HG02973 (cell line): ENCODE data around the gene OGA.
"Not testable (repeated sequence)": the region's sequence is repeated elsewhere in the genome, so short reads cannot be mapped to it uniquely, and the experiment has no call there.

ENCODE experiments used
- ATAC-seq: cut with Tn5 transposase; IDR thresholded peaks from one replicate; pipeline ENCODE4 v1.9.1; 2021; ENCODE audit warnings: moderate library complexity; ENCODE audit not compliant: unreplicated experiment

Gene OGA

DNA sequence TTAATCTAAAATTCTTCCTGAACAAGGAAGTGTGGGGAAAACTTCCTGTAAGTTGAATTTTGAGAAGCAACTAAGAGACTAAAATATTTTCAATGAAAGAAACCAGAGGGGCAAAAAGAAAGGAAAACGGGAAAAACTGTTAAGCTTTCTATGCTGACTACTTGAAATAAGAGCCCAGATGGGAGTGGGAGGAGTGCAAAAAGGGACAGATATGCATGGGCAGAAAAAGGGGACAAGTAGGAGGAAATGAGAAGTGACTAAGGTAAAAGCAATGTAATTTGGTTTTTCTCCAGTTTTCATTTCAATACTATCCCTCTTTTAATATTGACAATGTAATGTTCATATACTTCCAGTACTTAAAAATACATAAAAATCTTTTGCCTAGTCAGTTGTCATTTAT is 11.1 kb downstream of the OGA start:
- no peak for ATAC-seq

GRCh38 chr10:101803511-101803910 is 14.7 kb downstream of the OGA start:
- ATAC-seq = no peak

DNA sequence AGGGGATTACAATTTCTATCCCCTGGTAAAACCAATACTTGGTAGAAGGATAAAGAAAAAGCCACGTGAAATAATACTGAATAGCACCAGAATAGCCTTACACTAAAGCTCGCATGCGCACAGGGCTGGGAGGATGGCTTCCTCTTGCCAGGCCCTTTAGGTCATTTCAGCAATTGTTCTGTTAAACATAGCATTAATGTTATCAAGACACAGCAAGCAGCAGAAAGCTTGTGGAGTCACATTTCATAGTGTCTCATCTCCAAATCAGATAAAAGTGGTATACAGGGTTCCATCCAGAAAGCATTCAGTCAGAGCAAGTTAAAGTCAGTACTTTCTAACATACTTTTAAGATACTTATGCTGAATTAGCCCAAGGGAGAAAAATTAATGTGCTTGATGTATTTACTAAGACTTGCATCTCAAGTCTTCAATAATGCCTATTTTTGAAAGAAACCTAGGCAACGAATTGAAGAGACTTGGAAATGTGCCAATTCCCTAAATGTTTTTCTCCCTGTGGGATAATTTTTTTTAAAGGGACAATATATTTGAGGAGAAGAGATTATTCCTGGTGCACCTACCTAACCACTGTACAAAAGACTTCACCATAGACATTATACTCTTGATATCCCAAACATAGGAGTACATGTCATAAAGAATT is 20.7 kb downstream of the OGA start:
- ATAC-seq = no peak

- ATAC-seq = no peak
Measured at GRCh38 chr10:101793526-101793925, 24.7 kb downstream of the OGA start.

- no peak for ATAC-seq
Measured at GRCh38 chr10:101789686-101790085, 28.6 kb downstream of the OGA start.

- not testable (repeated sequence) for ATAC-seq
Measured at GRCh38 chr10:101789231-101789630, 29.0 kb downstream of the OGA start.

- no peak for ATAC-seq
Measured at GRCh38 chr10:101785801-101786200, 32.4 kb downstream of the OGA start.

DNA sequence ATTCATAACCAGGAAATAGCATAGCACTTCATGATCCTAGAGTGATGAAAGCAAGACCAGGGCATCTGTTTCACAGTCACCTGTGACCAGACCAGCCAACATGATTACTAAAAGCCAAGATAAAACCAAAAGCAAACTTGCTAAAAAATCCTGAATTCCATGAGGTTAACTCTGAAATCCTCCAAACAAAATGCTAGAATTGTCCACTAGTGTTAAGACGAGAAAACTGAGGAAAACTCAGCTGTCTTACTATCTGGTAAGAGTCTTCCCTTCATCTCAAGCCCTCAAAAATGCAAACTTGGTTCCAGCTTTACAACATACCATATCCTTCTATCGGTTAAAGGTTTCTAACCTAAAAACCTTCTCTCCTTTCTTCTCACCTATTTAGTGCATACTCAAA is 33.7 kb downstream of the OGA start:
- no peak for ATAC-seq

DNA sequence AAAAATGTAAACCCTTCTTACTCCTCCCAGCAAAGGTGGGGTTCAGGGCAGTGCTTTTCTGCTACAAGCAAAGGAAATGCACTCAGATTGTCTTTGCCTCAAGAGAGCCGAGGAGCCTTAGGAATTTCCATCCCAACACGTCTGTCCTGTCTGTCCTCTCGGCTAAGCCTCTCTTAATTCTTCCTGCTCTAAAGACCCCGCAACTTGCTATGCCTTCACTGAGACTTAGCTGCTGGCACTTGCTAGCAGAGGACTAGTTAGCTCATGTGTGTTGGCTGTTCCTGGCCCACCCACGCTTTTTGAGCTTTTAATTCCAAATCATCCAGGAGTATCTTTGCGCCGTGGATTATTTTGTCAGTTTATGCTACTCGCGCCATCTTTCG is 34.5 kb downstream of the OGA start:
- no peak for ATAC-seq

GRCh38 chr10:101782811-101783735 is 35.2 kb downstream of the OGA start, which contains the start of gene NPM3:
Gene NPM3 (minus strand): TSS chr10:101783446. CDS start chr10:101783390, 56 bp downstream.
- ATAC-seq = peak; percentile 54

DNA sequence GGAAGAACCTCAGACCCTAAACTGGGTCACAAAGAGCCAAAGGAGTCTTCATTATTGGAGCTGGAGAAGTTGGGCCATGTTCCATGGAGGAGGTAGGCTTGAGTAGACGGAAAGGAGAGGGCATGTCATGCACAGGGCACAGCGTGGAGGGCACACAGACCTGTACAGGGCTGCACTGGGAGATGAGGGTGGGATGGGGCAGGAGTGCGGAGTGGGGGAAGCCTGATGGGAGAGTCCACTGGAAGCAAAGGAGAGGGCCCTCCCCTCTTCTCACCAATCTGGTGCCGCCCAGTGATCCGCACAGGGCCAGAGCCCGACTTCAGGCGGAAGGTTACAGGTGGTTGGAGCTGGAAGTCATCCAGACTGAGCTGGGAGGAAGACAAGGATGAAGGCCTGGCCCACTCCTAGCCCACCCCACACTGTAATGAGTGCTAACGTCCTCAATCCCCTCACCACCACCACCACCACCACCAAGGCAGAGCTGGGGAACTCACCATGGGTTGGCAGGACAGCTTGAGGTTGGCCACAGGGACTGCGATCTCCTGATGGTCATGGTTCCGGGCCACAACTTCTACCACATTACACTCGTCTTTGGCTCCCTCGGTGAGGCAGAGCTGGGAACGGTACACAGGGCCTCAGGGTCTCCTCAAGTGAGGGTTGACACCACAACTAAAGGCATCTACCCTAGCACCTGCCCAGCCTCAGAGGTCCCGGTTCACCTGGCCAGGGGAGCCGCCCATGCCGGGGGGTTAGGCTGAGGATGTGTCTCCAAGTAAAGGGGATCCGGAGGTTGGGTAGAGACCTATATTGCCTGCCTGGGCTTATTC is 36.0 kb downstream of the OGA start:
- no peak for ATAC-seq

- ATAC-seq = no peak
Measured at GRCh38 chr10:101781655-101781983, 36.6 kb downstream of the OGA start.

DNA sequence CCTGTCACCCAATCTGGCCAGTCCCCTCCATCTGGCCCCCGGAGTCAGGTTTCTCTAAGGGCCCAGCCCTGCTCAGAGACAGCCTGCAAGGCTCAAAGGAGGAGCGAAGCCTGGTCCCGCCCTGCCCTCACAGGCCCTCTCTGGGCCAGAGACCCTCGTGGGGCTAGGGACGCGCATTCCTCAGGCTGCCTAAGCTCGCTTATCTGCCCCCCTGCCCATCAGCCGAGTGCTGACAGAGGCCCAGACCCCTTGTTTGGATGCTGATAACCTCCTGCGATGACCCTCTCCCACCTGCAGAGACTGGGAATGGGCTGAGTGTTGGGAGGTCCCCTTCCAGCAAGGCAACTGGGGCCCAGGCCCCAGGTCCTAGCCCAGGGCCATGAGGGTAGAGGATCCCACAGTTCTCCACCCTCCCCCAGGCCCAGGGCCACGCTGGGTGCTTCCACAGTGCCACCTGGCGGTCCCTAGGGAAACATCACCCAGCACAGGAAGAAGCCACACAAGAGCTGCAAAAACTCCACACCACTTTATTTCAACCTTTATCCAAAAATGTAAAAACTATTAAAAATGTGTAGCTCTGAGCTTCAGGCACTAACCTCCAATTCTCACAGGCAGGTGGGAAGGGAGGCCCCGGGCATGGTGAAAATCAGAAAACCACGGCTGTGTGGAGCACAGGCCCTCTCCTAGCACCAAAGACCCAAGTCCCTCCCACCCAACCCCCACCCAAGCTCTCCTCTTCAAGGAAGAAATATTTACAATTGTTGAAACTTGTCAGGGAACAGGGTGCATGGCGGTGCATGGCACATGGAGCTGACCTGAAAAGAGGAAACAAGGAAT is 37.2 kb downstream of the OGA start:
- ATAC-seq = no peak

- no peak for ATAC-seq
Measured at GRCh38 chr10:101780187-101780817, 37.9 kb downstream of the OGA start.

DNA sequence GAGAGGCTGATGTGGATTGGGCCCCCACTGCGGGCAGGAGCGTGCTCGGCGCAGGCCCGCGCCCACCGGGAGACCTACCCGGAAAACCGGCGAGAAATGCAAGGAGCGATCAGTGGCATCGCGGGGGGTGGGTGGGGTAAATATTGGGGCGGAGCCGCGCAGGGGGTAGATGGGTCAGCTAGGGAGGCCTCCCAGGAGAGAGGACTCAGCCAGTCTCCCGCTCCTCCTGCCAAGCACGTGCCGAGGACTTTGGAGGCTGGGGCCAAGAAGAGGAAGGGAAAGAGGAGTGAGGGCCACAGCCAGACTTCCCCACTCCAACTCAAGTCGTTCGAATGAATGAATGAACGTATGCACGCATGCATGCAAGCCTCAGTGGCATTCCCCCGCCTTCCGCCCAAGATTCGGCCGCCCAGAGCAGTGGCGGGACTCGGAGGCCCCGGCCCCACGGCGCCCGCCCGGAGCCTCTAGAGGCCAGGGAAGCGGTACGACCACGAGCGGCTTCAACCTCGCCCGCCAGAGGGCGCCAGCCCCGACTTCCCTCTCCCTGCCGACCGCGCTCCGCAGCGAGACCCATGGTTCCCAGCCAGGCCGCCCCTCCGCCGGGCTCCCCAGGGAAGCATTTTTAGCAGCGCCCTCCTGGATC is 38.6 kb downstream of the OGA start:
- no peak for ATAC-seq

DNA sequence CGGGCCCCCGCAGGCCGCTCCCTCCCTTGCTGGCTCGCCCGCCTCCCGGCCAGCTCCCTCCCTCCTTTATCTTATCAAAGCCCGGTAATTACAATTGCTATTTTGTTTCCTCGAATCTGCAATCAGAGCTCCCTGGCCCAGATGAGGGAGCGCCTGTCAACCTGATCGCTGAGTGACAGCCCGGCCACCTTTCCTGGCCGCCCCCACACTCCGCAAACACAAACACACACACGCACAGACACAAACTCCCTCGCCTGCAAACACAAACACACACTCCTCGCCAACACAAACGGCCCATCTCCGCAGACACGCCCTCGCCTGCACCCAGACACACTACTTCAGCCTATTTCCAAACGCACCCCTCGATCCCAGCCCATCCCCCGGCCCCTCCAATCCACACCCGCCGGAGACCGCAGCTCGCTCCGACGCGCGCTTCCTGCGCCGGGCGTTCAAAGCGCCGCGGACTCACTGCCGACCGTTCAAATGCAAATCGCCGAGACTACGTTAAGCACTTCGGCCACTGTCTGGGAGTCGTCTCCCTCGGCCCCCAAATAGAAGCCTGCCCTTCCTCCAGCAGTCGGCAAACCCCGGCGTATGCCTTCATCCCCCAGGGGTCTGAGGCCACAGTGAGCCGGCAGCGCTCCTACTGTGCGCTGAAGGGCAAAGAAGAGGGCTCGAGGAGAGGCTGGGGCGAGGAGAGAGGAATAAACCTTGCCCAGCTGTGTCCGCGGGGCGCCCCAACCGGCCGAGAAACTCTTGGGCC is 39.3 kb downstream of the OGA start:
- no peak for ATAC-seq

DNA sequence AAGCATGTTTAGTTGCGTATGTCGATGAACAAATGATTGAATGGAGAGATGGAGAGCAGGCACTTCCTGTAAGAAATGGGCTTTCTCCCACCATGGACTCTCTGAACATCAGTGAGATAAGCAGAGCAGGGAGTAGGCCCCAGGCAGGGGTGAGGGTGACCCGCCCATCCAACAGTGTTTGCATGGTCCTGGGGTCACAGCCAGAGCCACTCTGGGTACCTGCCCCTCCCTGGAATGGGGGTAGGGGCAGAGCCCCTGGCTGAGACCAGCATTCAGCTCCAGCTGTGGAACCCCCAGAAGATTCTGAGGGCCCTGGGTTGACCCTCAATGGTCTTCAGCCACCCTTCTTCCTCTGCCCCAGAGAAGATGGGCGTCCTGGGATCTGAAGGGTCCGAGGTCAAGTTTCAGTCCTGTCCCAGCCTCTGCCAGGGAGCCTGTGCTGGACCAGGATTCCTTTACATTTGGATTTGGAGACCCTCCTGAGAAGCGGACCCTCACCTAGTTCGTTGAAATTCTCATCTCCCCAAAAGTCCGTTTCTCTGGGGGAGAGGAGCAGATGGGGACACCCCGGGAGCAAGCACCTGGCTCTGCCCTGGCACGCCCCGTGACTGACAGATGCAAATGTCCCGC is 40.0 kb downstream of the OGA start:
- no peak for ATAC-seq

DNA sequence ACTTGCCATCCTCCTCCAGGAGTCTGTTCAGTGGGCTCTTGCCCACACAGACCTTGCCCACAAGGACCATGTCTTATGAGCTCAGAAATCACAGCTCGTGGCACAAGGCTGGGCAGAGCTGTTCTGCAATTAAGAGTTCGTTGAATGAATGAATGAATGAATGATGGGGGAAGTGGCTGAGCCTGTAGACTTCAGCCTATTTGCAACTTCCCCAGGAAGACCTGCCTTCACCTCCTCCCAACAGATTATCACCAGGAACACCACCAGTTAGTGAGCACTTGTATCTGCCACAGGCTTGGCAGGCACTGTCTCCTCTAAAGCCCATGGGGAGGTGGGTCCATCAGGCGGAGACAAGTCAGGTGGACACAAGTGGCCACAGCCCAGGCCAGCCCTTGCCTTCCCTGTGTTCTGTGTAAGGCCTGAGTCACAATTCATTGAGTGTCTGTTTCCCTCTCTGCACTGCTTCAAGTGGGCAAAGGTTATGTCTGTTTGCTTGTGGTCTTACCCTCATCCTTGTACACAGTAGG is 40.6 kb downstream of the OGA start:
- ATAC-seq = no peak
